H9 (cell line): Measurements from ENCODE around the gene MAPK8IP1. TPM values are rescaled to one million over a fixed set of nuclear protein-coding genes. Genes with fewer than 3 reads are reported as not detected.

Experiments
- DNase-seq: peaks from one replicate; pipeline ENCODE4 v3.0.0-alpha.2; 2017
- H2AFZ ChIP-seq: one replicate; pipeline ENCODE4 v1.6.1; 2013; ENCODE audit warnings: mild to moderate bottlenecking, low read length, control low read depth, moderate library complexity
- H2AK5ac ChIP-seq: 2 replicates; pipeline ENCODE4 v1.6.1; 2013; ENCODE audit warnings: low read length, control low read depth, mixed read lengths; ENCODE audit not compliant: insufficient read length
- H2BK120ac ChIP-seq: one replicate; pipeline ENCODE4 v1.6.1; 2013; ENCODE audit warnings: low read depth, mild to moderate bottlenecking, low read length, control low read depth, inconsistent platforms; ENCODE audit not compliant: poor library complexity, severe bottlenecking
- H2BK12ac ChIP-seq: 2 replicates; pipeline ENCODE4 v1.6.1; 2013; ENCODE audit warnings: low read length, control low read depth, mixed read lengths, low read depth; ENCODE audit not compliant: insufficient read length
- H2BK15ac ChIP-seq: 2 replicates; pipeline ENCODE4 v1.6.1; 2013; ENCODE audit warnings: low read depth, low read length, control low read depth
- H2BK20ac ChIP-seq: one replicate; pipeline ENCODE4 v1.6.1; 2013; ENCODE audit warnings: low read depth, mild to moderate bottlenecking, low read length, control low read depth, inconsistent platforms; ENCODE audit not compliant: poor library complexity, severe bottlenecking
- H2BK5ac ChIP-seq: 2 replicates; pipeline ENCODE4 v1.6.1; 2013; ENCODE audit warnings: low read length, control low read depth, mixed read lengths; ENCODE audit not compliant: insufficient read length
- H3K14ac ChIP-seq: 2 replicates; pipeline ENCODE4 v1.6.1; 2013; ENCODE audit warnings: low read length, control low read depth; ENCODE audit not compliant: insufficient read depth
- H3K18ac ChIP-seq: 2 replicates; pipeline ENCODE4 v1.6.1; 2013; ENCODE audit warnings: low read depth, mild to moderate bottlenecking, mixed read lengths, low read length, control low read depth; ENCODE audit not compliant: insufficient read length
- H3K23ac ChIP-seq: 2 replicates; pipeline ENCODE4 v1.6.1; 2013; ENCODE audit warnings: low read length, control low read depth, mixed read lengths, low read depth; ENCODE audit not compliant: insufficient read length
- H3K23me2 ChIP-seq: 2 replicates; pipeline ENCODE4 v1.6.1; 2013; ENCODE audit warnings: low read depth, mild to moderate bottlenecking, mixed read lengths, low read length, control low read depth; ENCODE audit not compliant: insufficient read length, poor library complexity, severe bottlenecking
- H3K27ac ChIP-seq: 2 replicates; pipeline ENCODE4 v1.5.1; 2013; ENCODE audit warnings: low read length, control low read depth, mixed read lengths, low read depth; ENCODE audit not compliant: insufficient read length
- H3K27me3 ChIP-seq: 2 replicates; pipeline ENCODE4 v1.6.1; 2013; ENCODE audit warnings: low read length, control low read depth, inconsistent platforms; ENCODE audit not compliant: insufficient read depth
- H3K4ac ChIP-seq: 2 replicates; pipeline ENCODE4 v1.6.1; 2013; ENCODE audit warnings: low read depth, mild to moderate bottlenecking, control low read depth, inconsistent platforms, low read length, moderate library complexity
- H3K4me1 ChIP-seq: 2 replicates; pipeline ENCODE4 v1.6.1; 2013; ENCODE audit warnings: low read length, control low read depth, inconsistent platforms; ENCODE audit not compliant: insufficient read depth
- H3K4me2 ChIP-seq: 2 replicates; pipeline ENCODE4 v1.6.1; 2013; ENCODE audit warnings: low read length, control low read depth, mixed read lengths; ENCODE audit not compliant: insufficient read length, insufficient read depth
- H3K56ac ChIP-seq: 2 replicates; pipeline ENCODE4 v1.6.1; 2013; ENCODE audit warnings: low read depth, mild to moderate bottlenecking, mixed read lengths, low read length, control low read depth; ENCODE audit not compliant: insufficient read length
- H3K79me1 ChIP-seq: 2 replicates; pipeline ENCODE4 v1.6.1; 2013; ENCODE audit warnings: low read depth, mild to moderate bottlenecking, moderate library complexity, low read length, control low read depth, inconsistent platforms; ENCODE audit not compliant: insufficient read depth, poor library complexity, severe bottlenecking
- H3K79me2 ChIP-seq: 2 replicates; pipeline ENCODE4 v1.6.1; 2013; ENCODE audit warnings: low read length, control low read depth, inconsistent platforms; ENCODE audit not compliant: insufficient read depth
- H3K9ac ChIP-seq: 2 replicates; pipeline ENCODE4 v1.6.1; 2013; ENCODE audit warnings: low read length, control low read depth, mixed read lengths; ENCODE audit not compliant: insufficient read length; ENCODE audit errors: extremely low read depth
- H3K9me3 ChIP-seq: one replicate; pipeline ENCODE4 v1.6.1; 2013; ENCODE audit warnings: low read depth, low read length, inconsistent platforms; ENCODE audit not compliant: control insufficient read depth
- H3T11ph ChIP-seq: one replicate; pipeline ENCODE4 v1.6.1; 2013; ENCODE audit warnings: mild to moderate bottlenecking, low read length, control low read depth, inconsistent platforms
- H4K20me1 ChIP-seq: one replicate; pipeline ENCODE4 v1.6.1; 2013; ENCODE audit not compliant: control insufficient read depth, insufficient read length, insufficient read depth
- H4K5ac ChIP-seq: 2 replicates; pipeline ENCODE4 v1.6.1; 2013; ENCODE audit warnings: low read depth, mild to moderate bottlenecking, mixed read lengths, low read length, control low read depth; ENCODE audit not compliant: insufficient read length
- H4K8ac ChIP-seq: replicated peaks from 2 replicates; pipeline ENCODE4 v1.6.1; 2013; ENCODE audit warnings: low read length, control low read depth, mixed read lengths, low read depth; ENCODE audit not compliant: insufficient read length
- H4K91ac ChIP-seq: 2 replicates; pipeline ENCODE4 v1.6.1; 2013; ENCODE audit warnings: low read depth, mild to moderate bottlenecking, moderate library complexity, mixed read lengths, low read length, control low read depth; ENCODE audit not compliant: insufficient read length
- H3K27ac Mint-ChIP-seq, 3 experiments: 2 replicates in 2 of 3; 3 replicates in 1 of 3; pipeline ENCODE4 v1.8.0; 2020 to 2021; ENCODE audit warnings: mixed read lengths in 3 of 3, mild to moderate bottlenecking in 1 of 3, moderate library complexity in 1 of 3
- H3K27me3 Mint-ChIP-seq: 2 replicates; pipeline ENCODE4 v1.8.0; 2021; ENCODE audit warnings: low read depth, mild to moderate bottlenecking, moderate library complexity, mixed read lengths
- H3K36me3 Mint-ChIP-seq, 3 experiments: 2 replicates in 2 of 3; 3 replicates in 1 of 3; pipeline ENCODE4 v1.8.0; 2020 to 2021; ENCODE audit warnings: low read depth in 3 of 3, mixed read lengths in 3 of 3; ENCODE audit not compliant: insufficient read depth in 1 of 3
- H3K4me1 Mint-ChIP-seq, 2 experiments: 2 replicates each; pipeline ENCODE4 v1.8.0; 2020; ENCODE audit warnings: mixed read lengths in 2 of 2
- H3K4me3 Mint-ChIP-seq, 2 experiments: 2 replicates in 1 of 2; 3 replicates in 1 of 2; pipeline ENCODE4 v1.8.0; 2020 to 2021; ENCODE audit warnings: mild to moderate bottlenecking in 2 of 2, mixed read lengths in 2 of 2, moderate library complexity in 1 of 2
- H3K9me3 Mint-ChIP-seq, 2 experiments: 2 replicates in 1 of 2; 3 replicates in 1 of 2; pipeline ENCODE4 v1.8.0; 2020; ENCODE audit warnings: mild to moderate bottlenecking in 2 of 2, mixed read lengths in 2 of 2, moderate library complexity in 1 of 2
- CTCF ChIP-seq: fragments of 200-600 bp; sonication (generic); conservative IDR thresholded peaks from 3 replicates; pipeline ENCODE4 v1.8.0; 2021; ENCODE audit warnings: antibody characterized with exemption, mild to moderate bottlenecking
- WGBS: extraction: QIAGEN DNeasy Blood & Tissue Kit; methylation state at CpG from one replicate; pipeline ENCODE4 v1.1.7; 2013; ENCODE audit warnings: missing lambda C conversion rate, low lambda C conversion rate, mixed read lengths; ENCODE audit not compliant: insufficient read length; ENCODE audit errors: extremely low coverage; 5-methylcytosine and 5-hydroxymethylcytosine counted together
- total RNA-seq: library from RNA; stranded (reverse); gene quantifications from 2 replicates; pipeline ENCODE4 v1.2.1, GENCODE V29; 2021

The MAPK8IP1 gene
- total RNA-seq, 1 experiment from 2014 or later = 30.2 TPM

- Histone ChIP-seq H3K79me2 (no peaks in the 10 kb centered on the region), H2AFZ (no peak overlapping the region), H3K56ac (no peak overlapping the region), H3K79me1 (no peaks in the 10 kb centered on the region), H4K8ac (no peak overlapping the region), H2BK12ac (no peak overlapping the region), H4K5ac (no peak overlapping the region), H3K14ac (no peak overlapping the region; the same call in 1 of the 2 replicates), H3T11ph (no peak overlapping the region), H3K18ac (no peak overlapping the region), H2BK120ac (no peak overlapping the region), H3K9ac (no peak overlapping the region), H3K9me3 (no peaks in the 10 kb centered on the region), H4K20me1 (no peaks in the 10 kb centered on the region), H3K4me2 (no peak overlapping the region), H2BK15ac (no peak overlapping the region), H3K4ac (no peak overlapping the region), H3K23me2 (peaks cover 7% of the 10 kb centered on the region), H3K27ac (no peak overlapping the region), H2AK5ac (no peak overlapping the region), H3K4me1 (no peaks in the 10 kb centered on the region; the same call in 1 of the 2 replicates), H3K27me3 (no peaks in the 10 kb centered on the region), H4K91ac (no peak overlapping the region), H3K23ac (no peak overlapping the region), H2BK20ac (no peak overlapping the region), H2BK5ac (no peak overlapping the region)
- Mint-ChIP-seq H3K9me3 (no peaks in the 10 kb centered on the region), H3K36me3 (peaks cover 0 to 11% (median 0%) of the 10 kb centered on the region in 3 experiments; a peak in 3 of 7 replicates), H3K4me3 (no peak overlapping the region; a peak in 1 of 5 replicates), H3K27ac (no peak overlapping the region), H3K27me3 (peaks cover 3% of the 10 kb centered on the region), H3K4me1 (peaks cover 28 to 48% of the 10 kb centered on the region in 2 experiments)
- TF ChIP-seq CTCF = no peak
- WGBS = no CpG with 5 or more reads among the region's 8 CpGs
- no peak for DNase-seq
These were observed 10.3 kb downstream of the MAPK8IP1 start for GRCh38 chr11:45895553-45896259.
